Mononuclear cell (primary cell): ENCODE data around the gene SCMH1. TPM values are rescaled to one million over a fixed set of nuclear protein-coding genes. Genes with fewer than 3 reads are reported as not detected.

Experiments used
- H3K27me3 ChIP-seq: 2 replicates; pipeline ENCODE4 v1.6.0; 2011; ENCODE audit warnings: low read length, control low read depth; ENCODE audit not compliant: insufficient read depth
- H3K4me1 ChIP-seq: 2 replicates; pipeline ENCODE4 v1.5.1; 2011; ENCODE audit warnings: mild to moderate bottlenecking, low read length, control low read depth; ENCODE audit not compliant: insufficient read depth
- H3K4me3 ChIP-seq: 2 replicates; pipeline ENCODE4 v1.5.1; 2011; ENCODE audit warnings: mild to moderate bottlenecking, low read length, moderate library complexity
- H3K9me3 ChIP-seq: 2 replicates; pipeline ENCODE4 v1.5.1; 2011; ENCODE audit warnings: low read depth, mild to moderate bottlenecking, control low read depth, low read length
- total RNA-seq: library from RNA; depleted of rRNA; stranded (reverse); fragments of >200 nt; gene quantifications from one replicate; pipeline ENCODE4 v1.2.3, GENCODE V29; 2012

Gene SCMH1
- total RNA-seq, 1 donor = 13.5 TPM

DNA sequence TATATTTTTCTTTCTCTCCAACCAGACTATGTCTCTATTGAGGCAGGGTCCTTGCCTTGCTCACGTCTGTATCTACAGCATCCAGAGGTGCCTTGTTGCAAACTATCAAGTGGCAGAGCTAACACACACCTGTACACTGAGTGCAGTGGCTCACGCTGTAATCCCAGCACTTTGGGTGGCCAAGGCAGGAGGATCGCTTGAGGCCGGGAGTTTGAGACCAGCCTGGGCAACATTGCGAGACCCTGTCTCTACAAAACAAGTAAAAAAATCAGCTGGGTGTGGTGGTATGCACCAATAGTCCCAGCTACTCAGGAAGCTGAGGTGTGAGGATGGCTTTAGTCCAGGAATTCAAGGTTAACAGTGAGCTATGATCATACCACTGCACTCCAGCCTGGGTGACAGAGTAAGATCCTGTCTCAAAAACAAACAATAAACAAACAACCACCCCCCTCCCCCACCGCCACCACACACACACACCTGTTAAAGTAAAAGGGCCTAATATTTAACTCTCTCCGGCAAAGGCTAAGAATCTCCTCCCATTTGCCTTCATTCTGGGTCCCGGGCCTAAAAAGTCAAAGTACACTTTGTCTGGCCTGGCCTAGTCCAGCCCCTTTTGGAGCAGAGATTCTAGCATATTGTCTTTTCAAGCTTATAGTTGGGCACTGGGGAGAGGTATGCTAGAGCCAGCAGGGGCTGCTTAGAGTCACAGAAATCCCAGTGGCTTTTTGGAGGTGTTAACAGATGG is 211.1 kb downstream of the SCMH1 start:
- Histone ChIP-seq H3K27me3 (no peaks in the 10 kb centered on the region), H3K4me1 (peaks cover 3% of the 10 kb centered on the region), H3K9me3 (no peaks in the 10 kb centered on the region), H3K4me3 (no peak overlapping the region)

DNA sequence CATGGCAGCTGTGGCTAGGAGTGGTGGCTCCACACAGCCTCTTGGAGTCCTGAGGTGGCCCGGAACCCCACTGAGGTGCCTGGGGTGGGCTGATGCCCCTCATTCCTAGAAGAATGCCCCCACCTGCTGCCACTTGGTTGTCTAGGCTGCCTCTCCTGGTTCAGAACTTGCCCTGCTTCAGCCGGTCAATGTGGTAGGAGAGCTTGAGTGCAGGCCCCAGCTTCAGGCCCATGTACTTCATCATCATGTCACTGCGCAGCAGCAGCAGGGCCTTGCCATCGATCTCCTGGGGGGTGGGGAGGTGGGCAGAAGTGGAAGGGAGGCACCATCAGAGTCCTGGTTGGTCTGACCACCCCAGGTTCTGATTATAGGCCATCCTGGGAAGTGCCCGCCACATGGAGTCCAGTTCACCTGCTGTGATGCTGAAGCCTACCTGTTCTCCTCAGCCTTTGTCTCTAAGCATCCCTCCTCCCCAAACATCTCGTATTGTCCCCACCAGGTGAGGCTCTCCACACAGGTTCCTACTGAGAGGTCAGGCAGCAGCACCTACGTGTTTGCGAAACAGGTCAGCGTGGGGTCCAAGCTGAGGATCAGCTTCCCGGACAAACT is 214.0 kb downstream of the SCMH1 start:
- Histone ChIP-seq H3K4me1 (peaks cover 5% of the 10 kb centered on the region), H3K4me3 (no peak overlapping the region), H3K9me3 (no peaks in the 10 kb centered on the region), H3K27me3 (no peaks in the 10 kb centered on the region)

DNA sequence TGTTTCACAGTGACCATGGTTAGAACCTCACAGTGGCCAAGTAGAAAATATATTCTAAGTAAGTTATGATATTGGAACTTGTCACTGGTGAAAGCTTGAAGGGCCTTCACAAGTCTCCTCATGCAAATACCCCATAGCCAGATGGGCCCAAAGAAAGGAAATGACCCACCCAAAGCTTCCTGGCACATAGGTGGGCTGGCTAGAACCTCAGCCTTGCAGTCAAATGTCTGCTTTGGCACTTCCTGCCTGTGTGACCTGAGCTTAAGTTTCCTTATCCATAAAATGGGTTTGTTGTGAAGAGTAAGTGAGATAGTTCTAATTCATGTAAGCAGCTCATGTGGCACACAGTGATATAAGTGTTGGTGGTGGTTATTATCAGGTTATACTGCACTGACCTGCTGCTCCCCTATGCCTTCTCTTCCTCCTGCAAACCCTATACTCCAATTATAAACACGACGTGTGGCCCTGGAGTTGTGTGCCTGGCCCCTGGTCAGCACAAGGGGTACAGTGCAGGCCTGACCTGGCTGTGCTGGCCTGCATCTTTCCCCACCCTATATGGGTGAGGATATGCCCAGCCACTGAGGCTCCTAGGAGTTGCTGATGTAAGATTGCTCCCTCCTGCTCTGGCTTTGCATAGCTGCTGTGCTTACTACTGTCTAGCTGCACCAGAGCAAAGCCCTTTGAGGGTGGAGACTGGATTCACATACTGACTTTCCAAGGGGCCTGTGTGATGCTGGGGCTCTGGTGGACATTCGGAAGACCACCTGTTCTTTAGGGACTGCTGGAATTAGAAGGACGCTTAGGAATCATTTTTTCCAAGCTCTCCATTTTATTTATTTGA is 215.9 kb downstream of the SCMH1 start:
- H3K9me3 ChIP-seq = no peaks in the 10 kb centered on the region
- no peak overlapping the region for H3K4me3 ChIP-seq
- H3K27me3 ChIP-seq = no peaks in the 10 kb centered on the region
- H3K4me1 ChIP-seq = peaks cover 5% of the 10 kb centered on the region

DNA sequence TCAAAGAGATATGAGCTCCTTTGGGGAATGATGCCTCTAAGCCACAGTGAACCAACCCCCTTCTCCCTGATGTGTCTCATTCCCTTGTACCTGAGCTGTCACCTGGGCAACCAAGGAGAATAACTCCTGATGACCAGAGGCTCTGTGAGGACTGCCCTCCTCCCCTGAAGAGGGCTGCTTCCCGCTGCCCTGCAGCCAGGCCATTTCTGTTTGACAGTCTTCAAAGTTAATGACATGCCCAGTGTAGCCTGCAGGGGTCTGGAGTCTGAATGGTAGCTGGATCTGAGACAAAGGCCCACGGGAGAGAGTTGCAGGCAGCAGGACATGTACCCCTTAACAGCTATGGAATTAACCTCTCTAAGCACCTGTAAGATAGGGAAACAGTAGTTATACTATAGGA is 217.2 kb downstream of the SCMH1 start:
- Histone ChIP-seq H3K27me3 (no peaks in the 10 kb centered on the region), H3K9me3 (no peaks in the 10 kb centered on the region), H3K4me1 (peaks cover 5% of the 10 kb centered on the region), H3K4me3 (no peak overlapping the region)

DNA sequence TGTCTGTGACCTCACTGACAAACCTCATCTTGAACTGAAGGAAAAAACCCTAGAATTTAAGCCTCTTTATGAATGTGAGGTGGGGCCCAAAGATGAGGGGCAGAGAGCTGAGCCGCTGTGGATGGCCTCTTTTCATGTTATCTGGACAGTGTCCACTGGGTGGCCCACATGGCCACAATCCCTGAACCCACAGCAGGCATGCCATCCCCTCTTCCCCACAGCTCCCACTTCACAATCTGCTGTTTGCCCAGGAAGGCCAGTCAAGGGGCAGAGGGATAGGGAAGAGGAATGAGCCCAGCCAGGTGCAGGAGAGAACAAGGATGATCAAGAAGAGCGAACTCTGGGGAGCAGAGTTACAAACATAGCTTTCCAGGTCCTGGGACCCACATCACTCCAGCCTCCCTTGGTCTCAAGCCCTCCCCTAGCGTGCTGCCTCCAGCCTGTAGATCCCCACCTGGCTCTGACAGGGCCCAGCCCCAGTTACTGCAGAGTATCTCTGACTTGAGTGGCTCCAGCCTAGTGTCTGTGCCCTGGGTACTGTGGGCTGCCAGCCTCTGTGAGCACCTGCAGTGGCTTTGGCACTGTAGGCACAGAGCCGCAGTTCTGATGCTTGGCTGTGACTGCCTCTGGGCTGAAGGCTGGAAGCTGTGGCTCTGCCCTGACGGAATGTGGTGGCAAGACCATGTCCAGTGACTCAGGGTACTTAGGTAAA is 218.7 kb downstream of the SCMH1 start:
- Histone ChIP-seq H3K27me3 (no peaks in the 10 kb centered on the region), H3K9me3 (no peaks in the 10 kb centered on the region), H3K4me3 (no peak overlapping the region), H3K4me1 (peaks cover 5% of the 10 kb centered on the region)

DNA sequence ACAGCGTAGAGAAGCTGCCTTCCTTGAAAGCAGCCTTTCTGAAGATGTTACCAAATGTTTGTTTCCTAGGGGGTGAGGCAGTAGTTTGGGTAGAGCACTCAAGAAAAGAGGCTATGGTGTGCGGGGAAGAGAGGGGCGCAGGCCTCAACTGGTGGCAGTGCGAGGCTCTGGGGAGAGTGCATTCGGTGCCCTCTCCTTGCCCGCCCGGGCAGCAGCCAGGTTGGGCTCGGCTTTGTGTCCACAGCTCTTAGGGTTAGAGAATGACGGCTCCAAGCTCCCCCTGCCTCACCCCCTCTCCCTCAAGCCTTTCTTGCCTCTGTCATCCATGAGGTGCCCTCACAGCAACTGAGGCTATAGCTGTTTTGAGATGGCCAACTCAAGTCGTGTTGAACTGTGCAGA is 219.7 kb downstream of the SCMH1 start:
- H3K4me3 ChIP-seq = no peak overlapping the region
- no peaks in the 10 kb centered on the region for H3K27me3 ChIP-seq
- H3K4me1 ChIP-seq = peaks cover 5% of the 10 kb centered on the region
- H3K9me3 ChIP-seq = no peaks in the 10 kb centered on the region

DNA sequence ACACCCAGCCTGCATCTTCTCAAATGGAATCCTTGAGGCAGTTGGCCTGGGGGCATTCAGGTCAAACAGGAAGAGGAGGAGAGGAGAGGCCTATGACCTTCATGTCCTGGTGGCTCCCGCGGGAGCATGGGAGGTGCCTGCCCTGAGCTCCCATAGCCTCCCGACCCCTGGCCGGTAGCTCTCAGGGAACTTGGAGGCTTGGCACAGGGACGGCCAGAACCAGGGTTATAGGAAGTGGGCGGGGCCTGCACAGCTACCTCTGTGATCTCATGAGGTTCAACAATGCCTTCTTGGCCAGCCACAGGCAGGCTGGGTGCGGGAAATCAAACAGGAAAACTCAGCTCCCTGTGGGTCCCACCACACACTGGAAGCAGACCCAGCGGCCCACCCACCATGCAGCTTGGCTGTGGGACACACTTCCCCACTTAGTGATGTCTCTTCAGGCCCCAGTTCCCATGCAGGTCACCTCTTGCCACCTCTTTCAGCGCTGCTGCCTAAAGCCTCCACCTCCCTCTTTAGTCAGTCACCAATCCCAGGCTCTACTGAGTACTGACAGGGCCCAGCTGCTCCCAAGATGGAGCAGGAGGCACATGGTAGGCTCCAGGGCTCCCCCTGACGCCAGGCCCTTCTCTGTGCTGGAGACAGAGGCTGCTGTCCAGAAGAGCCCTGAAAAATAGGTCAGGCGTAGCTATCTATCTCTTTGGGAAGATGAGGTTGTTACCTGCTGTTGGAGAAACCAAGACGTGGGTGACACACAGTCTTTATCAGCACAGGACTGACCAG is 220.4 kb downstream of the SCMH1 start, which contains the start of gene SLFNL1:
Gene SLFNL1, minus strand, starts transcription at position 200 of the 783 bp plus-strand sequence. CDS start 1,065 bp downstream, outside the sequence.
- Histone ChIP-seq H3K27me3 (no peaks in the 10 kb centered on the region), H3K4me1 (peaks cover 5% of the 10 kb centered on the region), H3K4me3 (no peak within 1 kb of the TSS), H3K9me3 (no peaks in the 10 kb centered on the region)

DNA sequence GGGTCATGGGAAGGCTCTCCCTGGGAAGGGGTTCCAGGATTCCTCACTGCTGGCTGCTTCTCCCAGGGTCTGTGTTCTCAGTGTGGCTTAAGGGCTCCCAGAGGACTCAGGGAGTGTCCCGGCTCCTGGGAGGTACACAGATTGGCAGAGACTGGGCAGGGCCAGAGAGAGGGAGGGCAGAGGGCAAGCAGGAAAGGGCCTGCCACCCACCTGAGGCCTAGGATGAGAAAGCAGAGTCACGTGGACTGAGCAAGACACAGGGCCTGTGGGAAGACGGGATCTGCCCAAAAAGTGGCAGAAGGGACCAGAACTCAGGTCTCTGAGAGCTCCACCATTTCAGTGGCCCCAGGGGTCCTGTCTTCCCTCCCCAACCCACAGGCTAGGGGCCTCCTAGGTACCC is 221.5 kb downstream of the SCMH1 start:
- H3K4me1 ChIP-seq = no peaks in the 10 kb centered on the region
- H3K4me3 ChIP-seq = no peak overlapping the region
- H3K9me3 ChIP-seq = no peaks in the 10 kb centered on the region
- no peaks in the 10 kb centered on the region for H3K27me3 ChIP-seq

DNA sequence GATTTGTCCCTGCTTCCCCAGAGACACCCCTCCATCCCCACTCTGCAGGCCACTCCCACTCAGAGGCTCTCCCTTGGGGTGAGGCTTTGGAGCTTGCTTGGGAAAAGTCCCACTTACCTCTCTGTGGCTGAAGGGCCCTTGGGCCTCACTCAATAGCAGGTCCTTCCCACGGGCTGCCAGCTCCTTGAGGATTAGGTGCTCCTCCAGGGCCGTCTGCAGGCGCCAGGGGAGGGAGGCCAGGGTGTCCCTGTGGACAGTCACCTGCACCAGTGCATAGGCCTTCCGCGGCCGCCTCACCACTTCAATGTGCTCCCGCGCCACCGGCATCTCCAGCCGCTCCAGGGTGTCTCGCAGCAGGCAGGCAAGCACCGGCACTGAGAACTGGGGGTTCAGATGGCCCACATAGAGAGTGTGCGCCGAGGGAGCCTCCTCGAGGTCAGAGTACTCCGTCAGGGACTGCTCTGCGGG is 222.0 kb downstream of the SCMH1 start:
- no peaks in the 10 kb centered on the region for H3K9me3 ChIP-seq
- H3K4me3 ChIP-seq = no peak overlapping the region
- H3K4me1 ChIP-seq = no peaks in the 10 kb centered on the region
- H3K27me3 ChIP-seq = no peaks in the 10 kb centered on the region

DNA sequence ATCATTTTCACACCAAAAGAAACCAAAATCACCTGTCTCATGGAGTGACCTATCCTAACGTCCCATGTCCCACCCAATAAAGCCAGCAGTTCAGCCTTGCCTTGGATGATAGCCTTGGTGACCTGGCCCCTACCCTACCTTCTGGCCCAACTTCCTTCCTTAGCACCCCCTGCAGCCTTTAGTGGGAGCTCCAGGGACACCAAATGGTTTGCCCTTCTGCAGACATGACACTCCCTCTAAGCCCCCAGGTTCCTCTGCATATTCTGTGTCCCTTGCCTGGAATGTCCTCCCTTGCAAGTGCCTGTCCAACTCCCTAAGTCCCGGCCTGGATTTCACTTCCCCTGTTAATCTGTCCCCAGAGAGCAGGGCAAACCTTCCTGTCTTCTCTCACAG is 222.8 kb downstream of the SCMH1 start:
- Histone ChIP-seq H3K9me3 (no peaks in the 10 kb centered on the region), H3K27me3 (no peaks in the 10 kb centered on the region), H3K4me1 (peaks cover 6% of the 10 kb centered on the region), H3K4me3 (no peak overlapping the region)

DNA sequence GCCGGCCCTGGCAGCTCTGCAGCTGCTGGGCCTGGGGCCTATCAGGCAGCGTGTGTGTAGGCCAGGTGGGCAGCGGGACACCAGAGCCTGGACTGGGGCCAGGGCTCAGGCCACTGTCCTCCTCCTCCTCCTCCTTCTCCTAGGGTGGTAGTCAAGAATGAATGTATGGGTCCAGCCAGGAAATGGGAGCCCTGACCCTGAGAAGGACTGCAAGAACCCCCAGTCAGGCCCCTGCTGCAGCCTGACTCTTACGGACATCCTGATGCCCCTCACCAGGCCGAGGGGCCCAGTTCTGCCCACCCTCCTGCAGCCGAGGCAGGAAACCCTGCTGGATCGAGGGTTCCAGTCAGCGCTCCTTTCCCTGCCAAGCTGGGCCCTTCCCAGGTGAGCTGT is 224.1 kb downstream of the SCMH1 start:
- no peak overlapping the region for H3K4me3 ChIP-seq
- H3K9me3 ChIP-seq = no peaks in the 10 kb centered on the region
- H3K27me3 ChIP-seq = no peaks in the 10 kb centered on the region

DNA sequence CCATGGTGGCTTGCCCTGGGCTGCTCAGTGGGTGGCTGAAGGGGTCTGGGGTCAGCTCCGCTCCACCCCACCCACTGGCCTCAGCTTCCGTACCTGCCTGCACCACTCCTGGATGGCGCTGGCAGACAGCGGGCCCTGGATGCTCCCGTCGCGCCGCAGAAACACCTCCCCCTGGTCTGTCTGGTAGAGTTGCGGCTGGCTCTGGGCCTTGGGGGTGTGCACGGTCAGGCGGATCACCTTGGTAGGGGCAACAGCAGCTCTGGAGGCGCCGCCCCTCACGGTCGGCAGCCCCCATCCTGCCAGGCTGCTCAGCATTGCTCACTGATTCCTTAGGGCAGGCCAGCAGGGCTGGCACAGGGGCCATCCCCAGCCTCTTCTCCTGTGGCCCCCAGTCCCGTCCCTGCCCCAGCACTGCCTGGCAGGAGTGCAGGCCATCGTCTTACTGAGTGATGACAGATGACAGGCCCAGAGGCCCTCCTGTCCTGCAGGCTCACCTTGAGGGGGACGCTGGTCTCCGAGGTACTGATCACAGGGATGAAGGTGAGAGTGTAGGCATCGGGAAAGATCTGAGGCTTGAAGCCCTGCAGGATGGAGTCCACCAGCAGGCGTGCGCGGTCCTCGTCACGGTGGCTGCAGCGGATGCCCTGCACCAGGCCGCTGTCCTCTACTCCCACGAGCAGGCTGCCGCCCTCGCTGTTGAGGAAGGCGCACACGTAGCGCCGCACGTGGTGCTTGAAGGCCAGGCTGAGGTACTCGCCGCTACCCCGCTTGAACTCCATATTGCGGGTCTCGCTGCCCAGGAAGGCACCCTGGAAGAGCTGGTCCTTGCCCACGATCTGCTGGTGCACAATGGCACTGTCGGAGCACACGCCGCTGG is 224.7 kb downstream of the SCMH1 start:
- Histone ChIP-seq H3K4me3 (no peak overlapping the region), H3K27me3 (no peaks in the 10 kb centered on the region), H3K9me3 (no peaks in the 10 kb centered on the region), H3K4me1 (peaks cover 14% of the 10 kb centered on the region)

More for the DNA sequence above, 224.1 kb downstream of the SCMH1 start:
- peaks cover 14% of the 10 kb centered on the region for H3K4me1 ChIP-seq

DNA sequence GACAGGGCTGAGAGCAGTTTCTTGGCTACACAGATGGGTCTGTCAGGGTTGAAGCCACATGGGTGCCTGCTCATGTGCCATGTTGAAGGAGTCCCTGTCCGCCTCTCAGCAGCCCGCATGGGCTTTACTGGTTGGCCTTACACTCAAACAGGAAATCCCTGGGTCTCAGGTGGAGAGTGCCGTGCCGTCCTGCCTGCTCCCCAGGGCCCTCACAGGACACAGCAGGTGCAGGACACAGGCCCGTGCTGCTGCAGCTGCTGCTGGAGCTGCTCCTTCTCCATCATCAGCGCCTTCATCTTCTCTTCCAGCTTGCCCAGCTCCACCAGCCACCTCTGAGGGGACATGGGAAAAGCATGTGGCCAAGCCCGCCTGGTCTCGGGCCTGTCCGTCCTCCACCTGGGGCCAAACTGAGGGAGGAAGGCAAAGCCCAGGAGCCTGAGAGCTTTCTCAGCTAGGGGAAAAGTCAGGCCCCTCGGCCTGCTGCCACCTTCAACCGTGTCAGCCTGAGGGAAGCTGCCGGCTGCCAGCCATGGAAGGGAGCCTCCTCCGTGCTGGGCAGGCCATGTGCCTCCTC is 226.1 kb downstream of the SCMH1 start:
- peaks cover 14% of the 10 kb centered on the region for H3K4me1 ChIP-seq
- no peak overlapping the region for H3K4me3 ChIP-seq
- H3K27me3 ChIP-seq = no peaks in the 10 kb centered on the region
- no peaks in the 10 kb centered on the region for H3K9me3 ChIP-seq
